BJ (cell line): ENCODE measurements around the gene PDE3B. TPM values are rescaled to one million over a fixed set of nuclear protein-coding genes. Genes with fewer than 3 reads are reported as not detected.
"Not testable (repeated sequence)": the region's sequence is repeated elsewhere in the genome, so short reads cannot be mapped to it uniquely, and the experiment has no call there.

Experiments
- CTCF ChIA-PET: fragments of 350-600 bp; formaldehyde crosslinking; extraction: SDS; loops from one replicate; lab custom pipeline; 2021; ENCODE audit warnings: antibody characterized with exemption, inconsistent platforms; lab: Yijun Ruan, JAX
- POLR2A ChIA-PET: fragments of 300-600 bp; sonication (Branson Sonifier 250); formaldehyde crosslinking; extraction: SDS; loops from one replicate; lab custom pipeline; 2021; ENCODE audit warnings: antibody characterized with exemption; lab: Charles Lee
- DNase-seq: peaks from one replicate; pipeline ENCODE4 v3.0.0-alpha.2; 2011; ENCODE audit warnings: low read depth
- H3K27me3 ChIP-seq: 2 replicates; pipeline ENCODE4 v1.6.0; 2011; ENCODE audit warnings: low read length; ENCODE audit not compliant: control insufficient read depth, insufficient read depth
- H3K36me3 ChIP-seq: 2 replicates; pipeline ENCODE4 v1.5.1; 2011; ENCODE audit warnings: low read length; ENCODE audit not compliant: control insufficient read depth, insufficient read depth
- H3K4me3 ChIP-seq: 2 replicates; pipeline ENCODE4 v1.5.1; 2011; ENCODE audit warnings: low read depth, mild to moderate bottlenecking, control low read depth, low read length
- CTCF ChIP-seq: IDR thresholded peaks from 2 replicates; pipeline ENCODE4 v1.5.1; 2011; ENCODE audit warnings: low read depth, mild to moderate bottlenecking, control low read depth, inconsistent platforms, low read length, moderate library complexity; ENCODE audit not compliant: insufficient read depth
- polyA plus RNA-seq: library from polyadenylated mRNA; depleted of rRNA; stranded (reverse); fragments of >200 nt; gene quantifications from 2 replicates; pipeline ENCODE4 v1.2.3, GENCODE V29; 2011

PDE3B gene
- polyA plus RNA-seq, 1 experiment: 0.06 TPM

GRCh38 chr11:14774721-14775120 lies 131.1 kb downstream of the PDE3B start:
- Histone ChIP-seq H3K4me3 (no peak overlapping the region), H3K27me3 (no peaks in the 10 kb centered on the region), H3K36me3 (no peaks in the 10 kb centered on the region)
- CTCF ChIA-PET: no interaction called here
- no peak for DNase-seq
- POLR2A ChIA-PET: no interaction called here
- no peak for TF ChIP-seq CTCF

GRCh38 chr11:14775897-14776296 lies 132.3 kb downstream of the PDE3B start:
- TF ChIP-seq CTCF: no peak
- POLR2A ChIA-PET: no interaction called here
- Histone ChIP-seq H3K27me3 (no peaks in the 10 kb centered on the region), H3K36me3 (no peaks in the 10 kb centered on the region), H3K4me3 (no peak overlapping the region)
- CTCF ChIA-PET: no interaction called here
- no peak for DNase-seq

- not testable (repeated sequence) for DNase-seq
Measured at GRCh38 chr11:14778460-14778859, 134.9 kb downstream of the PDE3B start.

GRCh38 chr11:14783788-14784187 lies 140.2 kb downstream of the PDE3B start:
- POLR2A ChIA-PET: no interaction called here
- no peak overlapping the region for H3K4me3 ChIP-seq
- CTCF ChIA-PET: no interaction called here
- DNase-seq: no peak
- H3K36me3 ChIP-seq: no peaks in the 10 kb centered on the region
- no peaks in the 10 kb centered on the region for H3K27me3 ChIP-seq
- no peak for TF ChIP-seq CTCF

More at GRCh38 chr11:14778460-14778859, 134.9 kb downstream of the PDE3B start:
- H3K27me3 ChIP-seq, H3K36me3 ChIP-seq, POLR2A ChIA-PET, H3K4me3 ChIP-seq: not testable (repeated sequence)
- CTCF ChIA-PET: interaction anchor here (0.9 to 1.1 kb wide), 2 partner anchors 129 to 229 kb away, joined by 3 read pairs; no protein-coding TSS in a partner anchor

GRCh38 chr11:14784230-14784629 lies 140.6 kb downstream of the PDE3B start:
- ChIA-PET POLR2A (no interaction called here), CTCF (no interaction called here)
- no peak overlapping the region for H3K4me3 ChIP-seq
- no peak for DNase-seq
- no peaks in the 10 kb centered on the region for H3K27me3 ChIP-seq
- no peak for TF ChIP-seq CTCF
- no peaks in the 10 kb centered on the region for H3K36me3 ChIP-seq

- POLR2A ChIA-PET: no interaction called here
- no peak overlapping the region for H3K4me3 ChIP-seq
- no peaks in the 10 kb centered on the region for H3K36me3 ChIP-seq
- TF ChIP-seq CTCF: peak; percentile 41
- no peak for DNase-seq
- no peaks in the 10 kb centered on the region for H3K27me3 ChIP-seq
- CTCF ChIA-PET: interaction anchor here (0.8 to 4.5 kb wide), 6 partner anchors 113 to 369 kb away, joined by 3 to 90 read pairs (median 6); partner anchors contain the start of gene CALCB
Measured at GRCh38 chr11:14789879-14790484, 146.4 kb downstream of the PDE3B start.
